Activated naive CD8-positive, alpha-beta T cell (primary cell): ENCODE data around the gene TRIM24.
"Not testable (repeated sequence)": the region's sequence is repeated elsewhere in the genome, so short reads cannot be mapped to it uniquely, and the experiment has no call there.

ENCODE experiments used
- H3K27ac Mint-ChIP-seq: one replicate; pipeline ENCODE4 v1.8.0; 2021; ENCODE audit warnings: mixed read lengths
- H3K27me3 Mint-ChIP-seq: one replicate; pipeline ENCODE4 v1.8.0; 2021; ENCODE audit warnings: mixed read lengths
- H3K36me3 Mint-ChIP-seq: one replicate; pipeline ENCODE4 v1.8.0; 2021; ENCODE audit warnings: mixed read lengths
- H3K4me1 Mint-ChIP-seq: one replicate; pipeline ENCODE4 v1.8.0; 2021; ENCODE audit warnings: low read depth, mixed read lengths
- H3K4me3 Mint-ChIP-seq: one replicate; pipeline ENCODE4 v1.8.0; 2021; ENCODE audit warnings: mild to moderate bottlenecking, mixed read lengths
- H3K9me3 Mint-ChIP-seq: one replicate; pipeline ENCODE4 v1.8.0; 2021; ENCODE audit warnings: low read depth, mixed read lengths

The TRIM24 gene

DNA sequence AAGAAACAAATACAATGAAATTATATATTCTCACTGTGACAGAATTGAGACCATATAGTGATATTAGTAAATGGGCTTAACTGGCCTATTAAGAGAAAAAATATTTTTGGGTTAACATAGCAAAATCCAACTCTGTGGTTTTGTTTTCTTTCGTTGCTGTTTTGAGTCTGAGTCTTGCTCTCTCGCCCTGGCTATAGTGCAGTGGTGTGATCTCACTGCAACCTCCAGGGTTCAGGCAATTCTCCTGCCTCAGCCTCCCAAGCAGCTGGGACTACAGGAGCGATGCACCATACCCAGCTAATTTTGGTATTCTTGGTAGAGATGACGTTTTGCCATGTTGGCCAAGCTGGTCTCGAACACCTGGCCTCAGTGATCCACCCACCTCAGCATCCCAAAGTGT is 15.3 kb downstream of the TRIM24 start:
- Mint-ChIP-seq H3K27me3 (no peaks in the 10 kb centered on the region), H3K36me3 (peaks cover under 1% of the 10 kb centered on the region), H3K27ac (no peak overlapping the region), H3K4me1 (peaks cover 59% of the 10 kb centered on the region), H3K4me3 (no peak overlapping the region), H3K9me3 (no peaks in the 10 kb centered on the region)

DNA sequence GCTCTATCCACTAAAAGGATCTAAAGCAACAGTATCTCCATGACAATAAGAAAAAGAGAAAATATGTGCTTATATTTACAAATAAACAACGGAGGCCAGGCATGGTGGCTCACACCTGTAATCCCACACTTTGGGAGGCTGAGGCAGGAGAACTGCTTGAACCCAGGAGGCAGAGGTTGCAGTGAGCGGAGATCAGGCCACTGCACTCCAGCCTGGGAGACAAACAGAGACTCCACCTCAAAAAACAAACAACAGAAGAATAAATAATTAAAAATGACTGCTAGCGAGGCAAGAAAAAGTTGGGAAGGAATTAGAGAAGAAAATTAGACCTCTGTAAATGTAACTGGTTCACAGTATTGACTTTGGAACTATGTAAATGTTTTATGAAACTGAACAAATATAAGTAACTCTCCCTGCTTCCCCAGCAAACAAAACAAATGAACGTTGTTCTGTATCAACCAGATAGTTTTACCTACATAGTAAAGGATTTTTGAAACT is 17.1 kb downstream of the TRIM24 start:
- Mint-ChIP-seq H3K36me3 (peaks cover 3% of the 10 kb centered on the region), H3K27ac (no peak overlapping the region), H3K9me3 (no peaks in the 10 kb centered on the region), H3K4me1 (peaks cover 61% of the 10 kb centered on the region), H3K27me3 (no peaks in the 10 kb centered on the region), H3K4me3 (no peak overlapping the region)

DNA sequence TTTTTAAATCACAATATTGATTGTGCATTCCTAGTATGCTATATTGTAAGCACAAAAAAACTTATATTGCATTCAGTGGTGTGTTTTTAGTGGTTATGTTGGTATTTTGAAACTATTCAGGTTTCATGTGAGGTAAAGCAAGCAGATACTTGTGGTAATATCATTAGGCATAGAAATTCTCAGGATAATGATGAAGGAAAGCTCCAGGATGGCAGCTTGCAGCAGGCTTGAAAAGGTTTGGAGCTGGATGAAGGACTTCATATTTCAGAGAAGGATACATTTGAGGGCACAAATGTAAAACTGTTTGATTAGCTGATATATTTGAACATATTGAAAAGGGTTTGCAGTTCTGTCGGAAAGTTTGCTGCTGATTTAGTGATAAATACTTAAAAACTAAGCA is 17.5 kb downstream of the TRIM24 start:
- Mint-ChIP-seq H3K4me3 (no peak overlapping the region), H3K36me3 (peaks cover 3% of the 10 kb centered on the region), H3K9me3 (no peaks in the 10 kb centered on the region), H3K27me3 (no peaks in the 10 kb centered on the region), H3K27ac (no peak overlapping the region), H3K4me1 (peaks cover 62% of the 10 kb centered on the region)

DNA sequence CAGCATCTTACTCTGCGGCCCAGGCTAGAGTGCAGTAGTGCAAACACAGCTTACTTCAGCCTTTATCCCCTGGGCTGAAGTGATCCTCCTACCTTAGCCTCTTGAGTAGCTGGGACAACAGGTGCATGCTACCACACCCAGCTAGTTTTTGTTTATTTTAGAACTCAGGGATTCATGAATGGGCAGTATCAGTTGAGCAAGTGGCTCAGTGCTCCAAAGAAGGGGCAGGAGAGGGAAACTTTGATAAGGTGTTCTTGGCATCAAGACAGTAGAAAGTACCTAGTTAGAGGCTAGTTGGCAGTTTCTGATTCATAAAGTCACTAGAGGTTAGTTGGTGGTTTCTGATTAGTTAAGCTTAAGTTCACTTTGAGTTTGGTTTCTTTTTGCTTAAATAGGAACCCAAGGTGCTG is 18.4 kb downstream of the TRIM24 start:
- Mint-ChIP-seq H3K4me1 (peaks cover 66% of the 10 kb centered on the region), H3K27me3 (no peaks in the 10 kb centered on the region), H3K4me3 (no peak overlapping the region), H3K27ac (peak overlapping the region; percentile 16), H3K9me3 (no peaks in the 10 kb centered on the region), H3K36me3 (peaks cover 5% of the 10 kb centered on the region)

DNA sequence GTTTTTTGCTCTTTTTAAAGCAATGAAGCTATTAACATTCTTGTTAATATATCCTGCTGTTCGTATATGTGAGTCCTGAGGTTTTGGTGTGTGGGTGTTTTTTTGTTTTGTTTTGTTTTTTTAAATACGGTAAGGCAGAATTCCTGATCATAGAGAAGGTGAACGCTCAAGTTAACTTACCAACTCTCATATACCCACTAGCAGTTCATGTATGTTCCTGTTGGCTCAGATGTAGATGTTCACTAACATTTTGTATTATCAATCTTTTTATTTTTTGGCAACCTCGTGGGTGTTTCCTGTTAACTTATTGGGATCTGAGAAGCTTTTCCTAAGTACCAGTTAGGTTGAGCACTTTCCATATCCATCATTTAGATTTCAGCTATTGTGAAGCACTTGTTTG is 20.5 kb downstream of the TRIM24 start:
- peaks cover 61% of the 10 kb centered on the region for H3K4me1 Mint-ChIP-seq
- no peak overlapping the region for H3K4me3 Mint-ChIP-seq
- H3K27ac Mint-ChIP-seq = no peak overlapping the region
- no peaks in the 10 kb centered on the region for H3K9me3 Mint-ChIP-seq
- peaks cover 8% of the 10 kb centered on the region for H3K36me3 Mint-ChIP-seq
- H3K27me3 Mint-ChIP-seq = no peaks in the 10 kb centered on the region

DNA sequence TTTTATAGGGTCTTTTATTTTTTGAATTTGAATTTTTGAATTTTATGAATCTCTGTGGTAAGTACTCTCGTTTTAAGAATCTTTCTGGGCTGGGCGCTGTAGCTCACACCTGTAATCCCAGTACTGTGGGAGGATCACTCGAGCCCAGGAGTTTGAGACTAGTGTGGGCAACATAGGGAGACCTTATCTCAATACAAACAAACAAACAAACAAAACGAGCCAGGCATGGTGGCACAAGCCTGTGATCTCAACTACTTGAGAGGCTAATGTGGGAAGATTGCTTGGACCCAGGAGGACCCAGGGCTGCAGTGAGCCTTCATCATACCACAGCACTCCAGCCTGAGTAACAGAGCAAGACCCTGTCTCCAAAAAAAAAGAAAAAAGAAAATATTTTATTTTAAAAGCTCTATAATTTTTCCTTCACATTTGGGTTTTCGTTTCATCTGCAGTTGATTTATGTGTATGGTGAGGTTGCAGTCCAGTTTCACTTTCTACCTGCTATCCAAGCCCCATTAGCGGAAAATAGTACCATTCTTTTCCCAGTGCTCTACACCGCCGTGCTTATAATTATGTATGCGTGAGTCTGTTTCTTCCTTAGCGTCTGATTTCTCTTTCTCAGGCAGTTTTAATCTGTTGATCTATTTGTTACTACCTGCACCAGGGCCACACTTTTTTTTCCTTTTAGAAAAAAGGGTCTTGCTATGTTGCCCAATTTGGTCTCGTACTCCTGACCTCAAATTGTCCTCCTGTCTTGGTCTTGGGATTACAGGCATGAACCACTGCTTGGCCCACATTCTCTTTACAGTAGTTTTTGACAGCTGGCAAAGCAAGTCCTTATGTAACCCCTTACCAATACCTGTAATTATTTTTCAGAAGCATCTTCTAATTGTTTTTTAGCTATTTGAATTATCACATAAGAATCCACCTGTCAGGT is 21.7 kb downstream of the TRIM24 start:
- H3K4me1 Mint-ChIP-seq = peaks cover 57% of the 10 kb centered on the region
- H3K27ac Mint-ChIP-seq = no peak overlapping the region
- peaks cover 10% of the 10 kb centered on the region for H3K36me3 Mint-ChIP-seq
- no peaks in the 10 kb centered on the region for H3K27me3 Mint-ChIP-seq
- no peaks in the 10 kb centered on the region for H3K9me3 Mint-ChIP-seq
- peak overlapping the region; percentile 18 for H3K4me3 Mint-ChIP-seq

DNA sequence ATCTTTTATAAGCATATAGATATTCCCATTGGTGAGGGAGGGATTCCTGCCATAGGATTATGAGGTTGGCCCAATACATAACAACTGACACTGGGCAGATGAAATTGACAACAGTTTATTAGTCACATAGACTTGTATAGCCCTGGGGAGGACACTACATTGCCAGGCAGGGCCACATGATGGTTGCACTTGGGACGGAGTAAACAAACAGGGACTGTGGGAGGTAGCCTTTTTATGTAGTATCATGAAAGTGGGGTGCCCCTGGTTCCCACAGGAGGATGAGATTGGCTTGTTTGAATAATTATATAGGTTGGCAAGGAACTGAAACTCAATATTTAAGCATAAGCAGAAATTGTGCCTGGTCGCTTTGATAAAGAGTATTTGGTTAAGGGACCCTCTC is 23.5 kb downstream of the TRIM24 start:
- H3K9me3 Mint-ChIP-seq = peaks cover 6% of the 10 kb centered on the region
- no peaks in the 10 kb centered on the region for H3K27me3 Mint-ChIP-seq
- H3K4me1 Mint-ChIP-seq = peaks cover 63% of the 10 kb centered on the region
- H3K27ac Mint-ChIP-seq = no peak overlapping the region
- H3K4me3 Mint-ChIP-seq = no peak overlapping the region
- peaks cover 12% of the 10 kb centered on the region for H3K36me3 Mint-ChIP-seq

DNA sequence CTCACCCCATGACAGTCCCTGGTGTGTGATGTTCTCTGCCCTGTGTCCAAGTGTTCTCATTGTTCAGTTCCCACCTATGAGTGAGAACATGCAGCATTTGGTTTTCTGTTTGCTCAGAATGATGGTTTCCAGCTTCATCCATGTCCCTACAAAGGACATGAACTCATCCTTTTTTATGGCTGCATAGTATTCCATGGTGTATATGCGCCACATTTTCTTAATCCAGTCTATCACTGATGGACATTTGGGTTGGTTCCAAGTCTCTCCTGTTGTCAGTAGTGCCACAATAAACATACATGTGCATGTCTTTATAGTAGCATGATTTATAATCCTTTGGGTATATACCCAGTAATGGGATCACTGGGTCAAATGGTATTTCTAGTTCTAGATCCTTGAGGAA is 25.4 kb downstream of the TRIM24 start:
- Mint-ChIP-seq H3K36me3 (peaks cover 23% of the 10 kb centered on the region), H3K4me1 (peaks cover 67% of the 10 kb centered on the region)
- H3K9me3 Mint-ChIP-seq, H3K27me3 Mint-ChIP-seq, H3K4me3 Mint-ChIP-seq, H3K27ac Mint-ChIP-seq: not testable (repeated sequence)

DNA sequence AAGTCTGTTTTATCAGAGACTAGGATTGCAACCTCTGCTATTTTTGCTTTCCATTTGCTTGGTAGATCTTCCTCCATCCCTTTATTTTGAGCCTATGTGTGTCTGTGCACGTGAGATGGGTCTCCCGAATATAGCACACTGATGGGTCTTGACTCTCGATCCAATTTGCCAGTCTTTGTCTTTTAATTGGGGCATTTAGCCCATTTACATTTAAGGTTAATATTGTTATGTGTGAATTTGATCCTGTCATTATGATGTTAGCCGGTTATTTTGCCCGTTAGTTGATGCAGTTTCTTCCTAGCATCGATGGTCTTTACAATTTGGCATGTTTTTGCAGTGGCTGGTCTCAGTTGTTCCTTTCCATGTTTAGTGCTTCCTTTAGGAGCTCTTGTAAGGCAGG is 29.1 kb downstream of the TRIM24 start:
- not testable (repeated sequence) for H3K4me3 Mint-ChIP-seq
- H3K4me1 Mint-ChIP-seq = peaks cover 69% of the 10 kb centered on the region

DNA sequence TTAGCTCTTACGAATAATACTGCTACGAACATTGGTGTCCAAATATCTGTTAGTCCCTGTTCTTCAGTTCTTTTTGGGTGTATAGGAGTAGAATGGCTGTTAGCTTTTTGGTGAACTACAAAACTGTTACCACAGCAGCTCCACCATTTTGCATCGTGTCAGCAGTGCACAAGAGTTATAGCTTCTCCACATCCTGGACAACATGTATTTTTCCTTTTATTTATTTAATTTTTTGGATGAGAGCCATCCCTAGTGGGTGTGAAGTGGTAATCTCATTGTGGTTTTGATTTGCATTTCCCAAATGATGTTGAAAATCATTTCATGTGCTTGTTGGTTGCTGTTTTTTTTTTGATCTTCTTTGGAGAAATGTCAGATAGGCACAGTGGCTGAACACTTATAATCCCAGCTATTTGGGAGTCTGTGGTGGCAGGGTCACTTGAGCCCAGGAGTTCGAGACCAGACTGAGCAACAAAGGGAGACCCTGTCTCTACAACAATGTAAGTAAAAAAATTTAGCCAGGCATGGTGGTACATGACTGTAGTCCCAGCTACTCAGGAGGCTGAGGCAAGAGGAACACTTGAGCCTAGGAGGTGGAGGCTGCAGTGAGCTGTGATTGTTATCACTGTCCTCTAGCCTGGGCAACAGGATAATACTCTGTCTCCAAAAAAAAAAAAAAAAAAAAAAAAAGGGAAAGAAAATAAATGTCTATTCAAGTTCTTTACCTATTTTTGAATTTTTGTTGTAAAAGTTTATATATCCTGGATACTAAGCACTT is 31.7 kb downstream of the TRIM24 start:
- no peak overlapping the region for H3K27ac Mint-ChIP-seq
- H3K4me1 Mint-ChIP-seq = peaks cover 78% of the 10 kb centered on the region
- peaks cover 13% of the 10 kb centered on the region for H3K9me3 Mint-ChIP-seq
- H3K4me3 Mint-ChIP-seq = peak overlapping the region; percentile 27
- H3K27me3 Mint-ChIP-seq = no peaks in the 10 kb centered on the region
- peaks cover 36% of the 10 kb centered on the region for H3K36me3 Mint-ChIP-seq

More for the DNA sequence above, 29.1 kb downstream of the TRIM24 start:
- H3K27ac Mint-ChIP-seq, H3K27me3 Mint-ChIP-seq: not testable (repeated sequence)
- peaks cover 32% of the 10 kb centered on the region for H3K36me3 Mint-ChIP-seq
- H3K9me3 Mint-ChIP-seq = peaks cover 13% of the 10 kb centered on the region

DNA sequence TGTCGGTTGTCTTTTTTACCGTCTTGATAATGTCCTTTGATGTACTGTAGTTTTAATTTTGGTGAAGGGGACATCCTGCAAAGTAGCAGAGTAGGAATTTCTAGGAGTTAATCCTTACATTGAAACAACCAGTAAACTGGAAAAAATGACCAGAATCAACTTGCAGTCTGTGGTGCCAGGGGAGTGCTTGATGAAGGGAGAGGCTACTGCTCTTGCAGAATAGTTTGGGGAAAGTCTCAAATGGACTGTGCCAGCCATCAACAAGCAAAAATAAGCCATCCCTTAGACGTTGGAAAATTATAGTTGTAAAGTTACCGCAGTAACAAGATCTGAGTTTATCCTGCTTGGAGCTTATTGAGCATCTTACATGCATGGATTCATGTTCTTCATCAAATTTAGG is 32.4 kb downstream of the TRIM24 start:
- peak overlapping the region; percentile 65 for H3K27ac Mint-ChIP-seq
- peaks cover 13% of the 10 kb centered on the region for H3K9me3 Mint-ChIP-seq
- no peaks in the 10 kb centered on the region for H3K27me3 Mint-ChIP-seq
- H3K36me3 Mint-ChIP-seq = peaks cover 36% of the 10 kb centered on the region
- H3K4me1 Mint-ChIP-seq = peaks cover 75% of the 10 kb centered on the region
- no peak overlapping the region for H3K4me3 Mint-ChIP-seq

DNA sequence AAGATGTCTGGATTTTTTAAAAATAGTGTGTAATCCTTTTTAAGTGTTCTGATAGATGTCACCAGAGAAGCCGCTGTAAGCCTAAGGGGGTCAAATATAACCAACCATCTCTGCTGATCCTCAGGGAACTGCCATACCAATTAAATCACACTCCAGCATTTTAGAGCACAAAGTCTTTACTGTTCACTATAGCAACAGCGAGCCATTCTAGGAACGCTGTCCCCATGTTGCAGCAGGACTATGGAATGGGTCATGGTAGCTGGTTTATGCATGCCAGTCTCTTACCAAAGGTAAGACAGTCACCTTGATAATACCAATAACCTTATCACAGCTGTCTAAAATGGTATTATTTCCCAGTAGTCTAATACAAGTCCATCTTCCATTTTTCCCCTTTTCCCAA is 33.5 kb downstream of the TRIM24 start:
- H3K4me1 Mint-ChIP-seq = peaks cover 66% of the 10 kb centered on the region
- no peak overlapping the region for H3K27ac Mint-ChIP-seq
- peaks cover 33% of the 10 kb centered on the region for H3K36me3 Mint-ChIP-seq
- peaks cover 7% of the 10 kb centered on the region for H3K9me3 Mint-ChIP-seq
- no peak overlapping the region for H3K4me3 Mint-ChIP-seq
- no peaks in the 10 kb centered on the region for H3K27me3 Mint-ChIP-seq

DNA sequence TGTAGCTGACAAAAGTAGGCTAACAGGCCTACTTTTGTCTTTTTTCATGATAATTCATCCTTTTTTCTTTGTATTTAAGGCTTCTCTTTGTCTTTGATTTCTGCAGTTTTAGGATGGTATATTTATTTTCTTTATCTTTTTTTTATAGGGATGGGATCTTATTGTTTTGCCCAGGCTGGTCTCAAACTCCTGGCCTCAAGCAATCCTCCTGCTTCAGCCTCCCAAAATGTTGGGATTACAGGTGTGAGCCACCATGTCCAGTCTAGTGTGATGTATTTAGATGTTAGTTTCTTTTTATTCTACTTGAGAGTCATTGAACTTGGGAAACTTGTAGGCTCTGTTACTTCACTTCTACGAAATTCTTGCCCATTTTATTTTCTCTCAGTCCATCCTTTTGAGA is 35.4 kb downstream of the TRIM24 start:
- peaks cover 57% of the 10 kb centered on the region for H3K4me1 Mint-ChIP-seq

DNA sequence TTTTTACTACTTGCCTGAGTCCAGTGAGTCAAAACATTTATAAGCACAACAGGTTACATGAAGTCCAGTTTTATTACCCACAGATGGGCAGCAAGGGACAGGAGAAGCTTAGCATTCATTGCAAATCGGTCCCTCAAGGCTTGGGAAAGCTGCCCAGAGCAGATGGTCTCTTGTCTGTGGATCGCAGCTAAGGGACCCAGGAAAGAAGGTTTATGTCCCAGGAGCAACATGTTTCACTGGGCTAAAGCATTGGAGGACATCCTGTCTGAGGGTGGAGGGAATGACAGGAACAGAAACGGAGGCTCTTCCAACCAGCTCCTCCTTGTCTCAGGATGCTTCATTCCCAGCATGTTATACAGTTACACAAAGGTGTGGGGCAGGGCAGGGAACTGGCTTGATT is 39.3 kb downstream of the TRIM24 start:
- peaks cover 21% of the 10 kb centered on the region for H3K36me3 Mint-ChIP-seq
- H3K9me3 Mint-ChIP-seq = no peaks in the 10 kb centered on the region
- H3K27ac Mint-ChIP-seq = no peak overlapping the region
- no peak overlapping the region for H3K4me3 Mint-ChIP-seq
- peaks cover 43% of the 10 kb centered on the region for H3K4me1 Mint-ChIP-seq
- no peaks in the 10 kb centered on the region for H3K27me3 Mint-ChIP-seq

More for the DNA sequence above, 35.4 kb downstream of the TRIM24 start:
- H3K36me3 Mint-ChIP-seq = peaks cover 32% of the 10 kb centered on the region
- peaks cover 6% of the 10 kb centered on the region for H3K9me3 Mint-ChIP-seq
- no peak overlapping the region for H3K4me3 Mint-ChIP-seq
- H3K27ac Mint-ChIP-seq = no peak overlapping the region
- H3K27me3 Mint-ChIP-seq = no peaks in the 10 kb centered on the region

DNA sequence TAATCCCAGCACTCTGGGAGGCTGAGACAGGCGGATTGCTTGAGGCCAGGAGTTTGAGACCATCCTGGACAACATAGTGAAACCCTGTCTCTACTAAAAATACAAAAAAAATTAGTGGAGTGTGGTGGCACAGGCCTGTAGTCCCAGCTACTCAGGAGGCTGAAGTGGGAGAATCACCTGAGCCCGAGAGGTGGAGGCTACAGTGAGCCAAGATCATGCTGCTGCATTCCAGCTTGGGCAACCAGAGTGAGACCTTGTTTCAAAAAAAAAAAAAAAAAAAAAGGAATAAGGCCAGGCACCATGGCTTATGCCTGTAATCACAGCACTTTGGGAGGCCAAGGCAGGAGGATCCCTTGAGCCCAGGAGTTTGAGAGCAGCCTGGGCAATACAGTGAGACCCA is 40.2 kb downstream of the TRIM24 start:
- H3K9me3 Mint-ChIP-seq, H3K4me3 Mint-ChIP-seq, H3K27ac Mint-ChIP-seq, H3K27me3 Mint-ChIP-seq: not testable (repeated sequence)
- Mint-ChIP-seq H3K36me3 (peaks cover 22% of the 10 kb centered on the region), H3K4me1 (peaks cover 38% of the 10 kb centered on the region)
